ENCODE results near the gene RAB4A.
"Not testable (repeated sequence)": the region's sequence is repeated elsewhere in the genome, so short reads cannot be mapped to it uniquely, and the experiment has no call there.

RAB4A gene

DNA sequence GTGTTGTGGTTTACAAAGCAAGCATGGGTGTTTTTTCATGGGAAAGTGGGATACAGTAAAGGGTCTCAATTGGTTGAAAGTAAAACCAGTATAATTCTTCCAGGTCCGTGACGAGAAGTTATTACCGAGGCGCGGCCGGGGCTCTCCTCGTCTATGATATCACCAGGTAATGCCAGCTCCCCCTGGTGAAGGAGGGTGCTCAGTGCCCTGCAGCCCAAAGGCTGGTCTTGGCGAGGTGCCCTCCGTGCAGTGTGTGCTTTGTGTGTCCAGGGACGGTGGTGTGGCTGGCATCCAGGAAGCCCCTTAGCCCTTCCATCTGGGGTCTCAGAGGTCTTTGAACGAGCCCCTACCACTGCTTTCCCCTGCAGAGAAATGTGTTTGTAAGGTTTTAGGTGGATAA is 24.8 kb downstream of the RAB4A start:
- DNase-seq (ENCODE audit: extremely low read depth in 1 of 2, low read depth in 1 of 2): no peak

DNA sequence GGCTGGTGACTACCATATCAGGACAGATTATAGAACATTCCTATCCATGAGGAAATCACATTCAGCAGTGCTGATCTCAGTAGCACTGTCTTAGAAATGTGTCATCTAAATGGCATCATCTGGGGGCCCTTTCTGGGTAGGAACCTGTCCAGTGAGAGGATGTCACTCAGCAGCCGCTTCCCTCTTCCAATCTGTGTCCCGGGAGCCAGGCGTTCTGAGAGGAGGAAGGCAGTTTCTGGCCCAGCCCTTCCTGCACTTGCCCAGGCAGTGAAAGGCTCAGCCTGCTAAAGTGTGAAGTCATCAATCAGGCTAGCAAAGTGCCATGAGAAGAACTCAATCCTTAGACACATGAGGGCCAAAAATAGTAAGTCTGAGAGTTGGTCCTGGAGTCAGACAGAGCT is 25.6 kb downstream of the RAB4A start:
- no peak for DNase-seq (ENCODE audit: extremely low read depth in 1 of 2, low read depth in 1 of 2)

DNA sequence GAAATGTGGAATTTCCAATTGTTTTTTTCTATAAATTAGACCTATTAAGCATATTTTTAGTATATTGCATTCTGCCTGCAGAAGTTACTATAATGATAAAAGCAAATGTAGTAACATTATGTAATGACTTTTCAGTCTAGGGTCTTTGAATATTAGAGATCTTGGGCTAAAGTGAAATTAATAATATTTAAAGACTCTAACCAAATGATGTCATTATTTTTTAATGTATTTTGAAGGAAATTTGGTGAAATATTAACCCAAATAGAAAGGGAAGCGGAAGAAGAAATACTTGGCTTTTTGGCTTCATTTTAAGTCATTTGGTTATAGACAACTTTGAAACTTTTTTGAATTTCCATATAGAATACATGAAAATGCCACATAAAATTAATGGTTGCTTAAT is 26.8 kb downstream of the RAB4A start:
- no peak for DNase-seq (ENCODE audit: extremely low read depth in 1 of 2, low read depth in 1 of 2)

DNA sequence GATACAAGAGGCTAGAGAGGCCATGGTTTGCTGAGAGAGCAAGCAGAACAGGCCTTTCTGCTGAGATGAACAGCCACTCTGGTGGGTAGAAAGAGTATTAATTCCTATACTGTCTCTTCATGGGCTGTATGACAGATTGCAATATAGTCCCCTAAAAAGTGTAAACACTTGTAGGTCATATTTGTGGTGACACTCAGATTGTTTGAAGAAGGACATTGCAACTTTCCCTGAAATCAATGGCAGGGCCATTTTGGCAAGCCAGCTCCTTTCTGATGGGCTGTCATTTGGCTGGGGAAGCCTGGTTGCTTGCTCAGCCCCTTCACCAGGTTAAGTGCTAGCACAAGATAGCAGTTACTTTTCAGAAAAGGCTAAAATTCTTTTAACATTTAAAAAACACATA is 27.5 kb downstream of the RAB4A start:
- DNase-seq (ENCODE audit: extremely low read depth in 1 of 2, low read depth in 1 of 2): no peak

DNA sequence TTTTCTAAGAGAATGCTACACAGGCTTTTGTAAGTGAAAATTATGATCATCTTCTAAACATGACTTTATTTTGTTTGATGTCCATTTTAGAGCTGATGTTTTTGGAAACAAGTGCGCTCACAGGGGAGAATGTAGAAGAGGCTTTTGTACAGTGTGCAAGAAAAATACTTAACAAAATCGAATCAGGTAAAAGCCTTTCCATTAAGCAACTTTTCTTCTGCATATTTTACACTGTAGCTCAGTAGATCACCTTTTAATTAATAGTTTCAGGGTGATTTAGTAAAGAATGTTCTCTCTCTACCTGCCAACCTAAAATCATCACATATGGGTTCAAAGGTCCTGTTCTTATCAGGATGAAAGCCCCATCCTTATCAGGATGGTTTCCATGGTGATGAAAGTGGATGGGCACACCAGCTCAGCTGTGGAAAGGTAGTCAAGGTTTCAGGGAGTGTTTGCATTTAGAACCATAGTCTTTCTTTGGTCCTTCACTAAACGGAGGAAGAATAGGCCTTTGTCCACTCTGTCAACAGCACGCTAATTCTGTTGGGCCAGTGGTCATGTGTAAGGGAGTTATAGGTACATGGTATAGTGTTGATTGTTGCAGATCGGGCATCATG is 28.1 kb downstream of the RAB4A start:
- no peak for DNase-seq (ENCODE audit: extremely low read depth in 1 of 2, low read depth in 1 of 2)

DNA sequence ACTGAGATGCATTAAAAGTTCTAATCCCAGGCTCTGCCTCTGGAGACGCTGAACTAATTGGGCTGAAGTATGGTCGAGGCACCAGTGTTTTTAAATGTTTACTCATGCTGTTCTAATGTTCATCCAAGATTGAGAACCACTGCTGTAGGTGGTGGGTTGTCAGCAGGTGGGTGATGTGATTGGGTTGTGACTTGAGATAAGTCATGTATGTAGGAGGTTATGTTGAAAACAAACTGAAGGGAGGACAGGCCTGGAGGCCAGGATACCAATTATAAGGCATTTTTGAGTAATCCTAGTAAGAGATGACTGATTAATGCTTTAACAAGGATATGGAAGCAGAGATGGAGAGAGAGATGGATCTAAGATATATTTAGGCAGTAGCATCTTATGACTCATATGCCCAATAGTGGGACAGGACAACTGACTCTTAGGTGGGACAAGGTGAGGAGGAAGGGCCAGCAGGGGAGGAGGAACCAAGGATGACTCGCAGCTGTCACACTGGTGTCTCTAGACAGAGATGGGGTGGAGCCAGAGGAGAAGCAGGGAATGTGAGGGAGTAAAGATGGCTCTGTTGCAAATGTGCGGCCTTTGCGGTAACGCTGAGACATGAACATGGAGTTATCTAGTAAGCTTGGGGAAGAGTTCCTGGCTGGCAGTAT is 29.3 kb downstream of the RAB4A start:
- DNase-seq (ENCODE audit: extremely low read depth in 1 of 2, low read depth in 1 of 2): no peak

DNA sequence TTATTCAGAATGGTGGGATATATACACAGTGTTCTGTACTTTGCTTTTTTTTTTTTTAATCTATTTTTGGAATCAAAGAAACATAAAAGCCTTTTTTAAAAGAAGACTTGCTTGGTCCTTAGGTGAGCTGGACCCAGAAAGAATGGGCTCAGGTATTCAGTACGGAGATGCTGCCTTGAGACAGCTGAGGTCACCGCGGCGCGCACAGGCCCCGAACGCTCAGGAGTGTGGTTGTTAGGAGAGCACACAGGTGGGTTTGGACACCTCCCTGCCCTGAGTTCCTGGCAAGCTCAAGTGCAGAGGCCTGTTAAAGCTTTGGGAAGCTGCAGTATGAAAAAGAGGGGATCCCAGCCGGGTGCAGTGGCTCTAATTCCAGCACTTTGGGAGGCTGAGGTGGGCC is 31.8 kb downstream of the RAB4A start:
- DNase-seq (ENCODE audit: extremely low read depth in 1 of 2, low read depth in 1 of 2): no peak

DNA sequence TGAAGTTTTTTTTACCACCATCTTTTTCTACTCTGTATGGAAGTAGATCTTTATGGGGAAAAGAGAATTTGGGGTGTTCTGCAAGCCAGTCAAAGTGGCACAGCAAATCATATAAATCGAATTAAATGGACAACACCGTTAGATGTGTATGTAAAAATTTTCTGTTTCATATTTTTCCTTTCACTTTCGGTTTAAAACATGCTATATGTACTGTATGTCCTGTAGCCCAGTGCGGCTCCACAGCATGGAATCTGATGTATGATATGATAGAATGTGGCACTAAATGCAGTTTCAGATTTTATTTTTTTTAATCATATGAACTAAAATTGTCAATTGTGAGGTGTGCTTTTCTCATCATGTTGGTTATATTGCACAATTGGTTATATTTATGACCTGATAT is 32.9 kb downstream of the RAB4A start:
- DNase-seq (ENCODE audit: extremely low read depth in 1 of 2, low read depth in 1 of 2): no peak

DNA sequence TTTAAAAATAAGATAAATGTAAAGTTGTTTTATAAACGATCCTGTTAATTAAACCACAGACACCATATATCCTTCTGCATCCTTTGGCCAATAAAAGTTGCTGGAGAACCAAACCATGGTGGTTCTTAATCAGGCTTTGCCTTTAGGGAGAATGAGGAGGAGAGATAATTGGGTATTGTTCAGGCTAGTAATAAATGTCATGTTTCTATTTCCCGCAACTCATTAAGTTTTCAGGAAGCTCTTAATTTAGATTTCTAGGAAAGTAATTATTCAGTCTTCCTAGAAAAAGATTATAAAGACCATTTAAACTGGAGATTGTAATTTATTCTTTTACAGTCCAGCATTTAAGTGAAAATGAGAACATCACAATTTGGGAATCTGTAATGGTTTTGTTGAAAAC is 34.5 kb downstream of the RAB4A start:
- DNase-seq (ENCODE audit: extremely low read depth in 1 of 2, low read depth in 1 of 2): no peak

DNA sequence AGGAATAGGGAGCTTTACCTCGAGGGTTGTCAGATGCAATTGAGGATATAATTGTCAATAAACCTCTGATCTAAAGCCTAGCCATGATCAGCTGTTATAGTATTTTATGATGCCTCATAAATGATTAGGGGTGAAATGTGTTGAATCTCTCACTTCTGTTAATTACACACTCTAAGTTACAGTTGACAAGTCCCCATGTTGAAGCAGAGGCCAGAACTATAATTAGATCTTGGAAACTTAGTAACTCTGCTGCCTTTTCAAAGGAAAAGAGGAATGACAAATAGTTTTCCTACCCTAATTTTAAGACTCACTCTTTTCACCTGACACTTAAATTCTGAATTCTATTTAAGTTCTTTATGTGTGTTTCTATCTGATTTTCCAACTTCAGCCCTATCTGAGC is 38.2 kb downstream of the RAB4A start:
- no peak for DNase-seq (ENCODE audit: extremely low read depth in 1 of 2, low read depth in 1 of 2)

DNA sequence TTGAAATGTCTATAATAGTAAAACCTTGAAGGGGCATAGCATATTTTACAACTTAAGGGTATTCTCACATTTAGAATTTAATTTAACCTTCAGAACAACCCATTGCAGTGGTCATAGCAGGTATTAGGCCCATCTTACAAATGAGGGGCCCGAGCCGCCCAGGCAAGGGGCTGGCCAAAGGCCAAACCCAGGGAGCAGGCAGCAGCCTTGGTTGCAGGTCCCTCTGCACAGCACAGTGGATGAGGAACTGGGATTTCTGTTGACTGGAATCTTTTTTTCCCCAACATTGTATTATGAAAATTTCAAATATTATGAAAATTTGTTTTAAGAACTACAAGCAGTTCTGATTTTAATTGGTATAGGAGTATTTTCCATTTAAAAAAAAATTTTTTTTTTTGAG is 38.8 kb downstream of the RAB4A start:
- DNase-seq (ENCODE audit: extremely low read depth in 1 of 2, low read depth in 1 of 2): no peak

DNA sequence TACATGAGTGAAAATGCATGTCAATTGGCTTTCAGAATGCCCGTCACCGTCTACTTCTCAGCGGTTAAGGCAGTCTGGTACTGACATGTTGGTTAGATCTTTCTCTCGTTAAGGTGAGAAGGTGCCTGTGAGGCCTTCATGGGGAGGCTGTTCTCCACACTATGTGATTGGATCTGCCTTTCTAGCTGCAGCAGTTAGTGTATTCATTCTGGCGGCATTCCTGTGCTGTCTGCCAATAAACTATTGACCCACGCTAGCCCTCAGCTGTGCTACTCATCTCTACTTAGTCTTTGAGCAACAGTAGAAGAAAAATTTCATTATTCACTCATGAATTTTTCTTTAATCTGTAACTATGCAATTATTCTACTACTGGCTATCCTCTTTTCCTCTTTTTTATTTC is 39.9 kb downstream of the RAB4A start:
- no peak for DNase-seq (ENCODE audit: extremely low read depth in 1 of 2, low read depth in 1 of 2)

DNA sequence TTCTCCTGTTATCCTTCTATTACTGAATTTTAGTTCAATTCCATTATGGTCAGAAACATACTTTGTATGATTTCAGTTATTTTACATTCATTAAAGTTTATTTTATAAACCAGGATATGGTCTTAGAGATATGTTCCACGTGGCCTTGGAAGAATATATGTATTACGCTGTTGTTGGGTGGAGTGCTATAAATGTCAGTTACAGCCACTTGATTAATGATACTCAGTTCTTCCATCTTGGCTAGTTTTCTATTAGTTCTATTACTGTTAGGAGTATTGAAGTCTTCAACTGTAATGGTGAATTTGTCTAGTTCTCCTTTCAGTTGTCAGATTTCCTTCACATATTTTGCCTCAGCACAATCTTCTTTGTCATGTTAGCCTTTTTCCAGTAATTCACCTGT is 45.3 kb downstream of the RAB4A start:
- DNase-seq (ENCODE audit: extremely low read depth in 1 of 2, low read depth in 1 of 2): no peak

DNA sequence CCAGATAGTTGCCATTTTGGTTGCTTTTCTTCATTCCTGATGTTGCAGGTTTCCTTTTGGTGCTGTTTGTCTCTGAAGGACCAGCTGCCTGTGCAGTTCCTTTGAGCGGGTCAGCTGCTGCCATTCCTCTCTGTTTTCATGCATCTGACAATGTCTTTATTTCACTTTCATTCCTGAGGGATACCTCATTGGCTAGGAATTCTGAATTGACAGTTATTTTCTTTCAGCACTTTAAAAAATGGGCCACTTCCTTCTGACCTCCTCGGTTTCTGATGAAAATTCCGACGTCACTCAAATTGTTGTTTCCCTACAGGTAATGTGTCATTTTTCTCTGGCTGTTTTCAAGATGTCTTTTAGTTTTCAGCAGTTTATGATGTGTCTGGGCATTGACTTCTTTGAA is 47.1 kb downstream of the RAB4A start:
- no peak for DNase-seq (ENCODE audit: extremely low read depth in 1 of 2, low read depth in 1 of 2)

DNA sequence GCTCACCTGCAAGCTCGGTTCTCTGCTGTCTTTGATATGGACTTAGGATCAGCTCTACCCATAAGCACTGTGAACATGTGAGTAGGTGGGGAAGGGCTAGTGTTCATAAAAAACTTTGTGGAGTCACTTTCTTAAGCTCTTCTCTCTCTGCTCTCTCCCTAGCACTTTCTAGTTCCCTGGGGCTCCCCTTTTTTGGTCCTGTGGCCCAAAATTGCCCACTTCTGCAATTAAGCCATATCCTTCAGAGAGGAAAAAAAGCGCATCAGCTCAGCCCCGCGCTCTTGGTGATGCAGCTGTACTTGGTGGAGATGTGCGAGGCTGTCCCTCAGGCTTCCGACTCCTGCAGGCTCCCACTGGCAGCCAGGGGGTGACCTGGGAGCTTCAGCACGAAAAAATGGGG is 48.6 kb downstream of the RAB4A start:
- no peak for DNase-seq (ENCODE audit: extremely low read depth in 1 of 2, low read depth in 1 of 2)

DNA sequence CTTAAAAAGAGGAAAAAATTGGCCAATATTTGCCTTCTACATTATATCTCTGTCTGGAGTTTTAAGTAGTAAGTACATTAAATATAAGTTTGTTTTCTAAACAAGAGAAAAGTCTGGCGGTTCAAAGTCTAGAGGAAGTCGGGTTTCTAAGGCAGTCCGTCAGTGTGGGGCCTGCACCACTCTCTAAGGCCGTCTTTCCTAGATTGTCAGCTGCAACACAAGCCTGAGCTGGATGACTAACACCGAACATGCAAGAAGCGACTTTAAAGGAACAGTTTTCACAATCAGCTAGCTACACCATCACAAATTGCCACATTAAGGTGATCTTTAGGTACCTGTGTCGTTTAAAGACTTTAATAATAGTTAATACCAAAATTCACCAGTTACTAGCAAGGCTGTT is 52.3 kb downstream of the RAB4A start:
- DNase-seq (ENCODE audit: extremely low read depth in 1 of 2, low read depth in 1 of 2): no peak

DNA sequence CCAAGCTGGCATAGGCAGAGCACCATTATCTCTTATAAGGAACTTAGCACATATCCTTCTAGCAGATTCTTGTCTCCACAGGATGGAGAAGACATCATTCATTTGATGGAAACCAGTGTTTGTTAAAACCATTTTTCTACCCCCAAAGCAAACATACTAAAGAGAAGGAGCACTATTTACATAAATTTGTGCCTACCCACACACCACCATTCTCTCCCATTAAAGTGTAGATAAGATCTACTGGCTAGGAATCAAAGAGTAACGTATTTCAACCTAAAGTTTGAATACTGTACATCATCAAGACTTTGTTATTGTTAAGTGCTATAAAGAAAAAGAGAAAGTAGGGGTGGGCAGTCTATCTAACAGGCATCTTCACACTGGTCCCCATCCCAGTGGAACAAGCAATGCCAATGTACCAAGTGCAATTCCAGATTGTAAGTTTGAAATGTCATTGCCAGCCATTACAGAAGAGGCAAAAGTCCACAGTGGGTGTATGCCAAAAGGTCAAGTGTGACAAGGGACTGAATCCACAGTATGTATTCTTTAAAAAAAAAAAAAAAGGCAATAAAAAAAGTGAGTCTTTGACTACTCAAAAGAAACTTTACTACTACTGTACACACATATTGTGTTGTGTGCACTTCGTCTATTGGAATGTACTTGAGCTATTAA is 53.1 kb downstream of the RAB4A start:
- no peak for DNase-seq (ENCODE audit: extremely low read depth in 1 of 2, low read depth in 1 of 2)

DNA sequence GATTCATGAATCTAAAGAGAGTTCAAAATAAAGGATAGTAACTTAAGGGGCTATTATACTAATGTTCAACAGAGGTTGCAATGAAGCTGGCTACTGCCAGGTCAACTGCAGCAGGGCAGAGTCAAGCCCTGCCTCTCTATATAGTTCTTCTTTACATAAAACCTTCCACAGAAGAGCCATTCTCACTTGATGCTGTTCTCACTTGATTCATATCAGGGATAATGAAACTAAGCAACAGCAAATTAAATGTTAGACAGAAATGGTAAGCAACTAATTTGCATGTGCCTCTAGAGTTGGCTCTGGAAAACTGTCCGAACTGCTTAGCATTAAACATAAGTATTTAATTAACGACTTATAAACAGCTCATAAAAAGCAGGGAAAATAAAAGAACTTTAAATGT is 54.5 kb downstream of the RAB4A start:
- no peak for DNase-seq (ENCODE audit: extremely low read depth in 1 of 2, low read depth in 1 of 2)

DNA sequence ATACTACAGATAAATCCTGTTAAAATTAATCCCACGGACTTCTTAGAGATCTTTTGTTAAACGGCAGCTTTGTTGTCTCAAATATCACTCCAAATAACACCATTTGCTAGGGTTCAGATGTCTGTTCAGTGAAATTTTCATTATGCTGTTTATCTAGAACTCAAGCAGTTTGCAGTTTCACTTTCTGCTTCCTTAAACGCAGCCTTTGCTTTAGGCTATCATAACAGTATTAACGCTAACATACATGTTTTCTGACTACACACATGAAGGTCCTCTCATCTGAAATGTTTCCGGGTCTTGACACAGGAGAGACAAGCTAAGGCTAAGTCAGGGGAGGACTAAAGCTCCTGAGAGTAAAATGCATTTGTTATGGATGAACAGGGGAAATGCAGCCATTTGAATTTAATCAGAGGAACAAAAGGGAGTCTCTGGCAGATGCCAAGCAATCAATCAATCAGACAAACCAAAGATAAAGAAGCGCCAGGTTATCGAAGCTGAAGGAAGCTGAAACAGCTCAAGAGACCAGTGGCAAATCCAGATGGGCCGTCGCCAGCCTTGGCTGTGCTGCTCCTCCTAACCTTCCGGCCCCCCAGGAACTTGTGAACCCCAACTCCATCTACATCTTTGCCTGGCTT is 55.1 kb downstream of the RAB4A start:
- DNase-seq (ENCODE audit: extremely low read depth in 1 of 2, low read depth in 1 of 2): no peak

DNA sequence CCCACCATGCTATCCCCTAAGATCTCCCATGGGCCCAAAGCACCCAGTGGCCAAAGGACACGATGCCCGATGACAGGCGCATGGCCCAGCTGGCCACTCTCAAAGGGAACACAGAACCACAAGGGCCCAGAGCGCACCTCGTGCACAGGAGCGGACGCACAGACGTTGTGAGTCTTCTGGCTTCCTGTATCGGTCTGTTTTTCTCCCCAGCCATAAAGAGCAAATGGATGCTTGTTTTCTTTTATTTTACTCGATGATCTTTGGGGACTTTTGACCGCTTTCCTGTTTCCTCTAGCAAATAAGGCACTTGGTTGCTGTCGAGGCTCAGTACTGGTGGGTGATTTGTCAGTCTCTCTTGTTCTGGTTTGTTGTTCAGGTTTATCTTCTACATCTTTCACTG is 55.7 kb downstream of the RAB4A start:
- DNase-seq (ENCODE audit: extremely low read depth in 1 of 2, low read depth in 1 of 2): no peak

DNA sequence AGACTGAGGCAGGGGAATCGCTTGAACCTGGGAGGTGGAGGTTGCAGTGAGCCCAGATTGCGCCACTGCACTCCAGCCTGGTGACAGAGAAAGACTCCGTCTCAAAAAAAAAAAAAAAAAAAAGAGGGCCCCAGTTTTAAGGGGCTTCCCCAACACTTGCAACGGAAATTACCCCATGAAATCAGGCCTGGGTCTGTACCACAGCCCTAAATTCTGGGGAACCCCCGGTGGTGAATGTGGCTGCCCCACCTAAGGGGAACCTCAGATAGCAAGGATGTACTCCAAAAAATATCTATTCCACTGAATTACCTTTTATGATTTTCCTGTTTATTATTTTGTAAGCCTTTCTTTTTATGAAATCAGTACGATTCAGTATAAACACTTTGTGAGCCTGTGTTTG is 56.9 kb downstream of the RAB4A start:
- not testable (repeated sequence) for DNase-seq (ENCODE audit: extremely low read depth in 1 of 2, low read depth in 1 of 2)
